C4-2B (cell line): Measurements from ENCODE around the gene SAP25.
"Not testable (repeated sequence)": the region's sequence is repeated elsewhere in the genome, so short reads cannot be mapped to it uniquely, and the experiment has no call there.

Experiments used
- H3K27ac ChIP-seq: fragments of 450-650 bp; 2 replicates; pipeline ENCODE4 v1.5.1; 2017
- ZFX ChIP-seq: fragments of 450-650 bp; IDR thresholded peaks from 2 replicates; pipeline ENCODE4 v1.6.1; 2017
- TF ChIP-seq, protein P1 (sequence below): fragments of 450-650 bp; conservative IDR thresholded peaks from 2 replicates; pipeline ENCODE4 v1.5.1; 2017; ENCODE audit warnings: mild to moderate bottlenecking

The SAP25 gene

DNA sequence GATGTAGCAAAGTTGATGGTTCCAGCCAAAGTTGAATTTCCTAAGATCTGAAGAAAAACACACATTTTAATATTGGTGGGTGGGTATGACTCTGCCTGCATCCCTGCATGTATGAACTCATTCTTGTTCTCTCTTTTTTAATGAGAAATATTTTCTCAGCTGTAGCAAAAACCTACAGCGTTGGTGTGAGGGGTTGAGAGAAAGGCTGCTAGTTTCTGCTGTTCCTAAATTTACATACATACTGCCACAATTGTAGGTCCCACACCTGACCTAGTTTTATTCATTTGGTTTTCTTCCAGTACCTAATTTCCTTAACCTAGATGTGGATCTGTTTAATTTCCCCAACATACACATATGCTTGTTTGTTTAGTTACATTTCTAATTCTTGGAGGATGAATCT is 30.1 kb downstream of the SAP25 start:
- peak overlapping the region; percentile 100 for H3K27ac ChIP-seq

DNA sequence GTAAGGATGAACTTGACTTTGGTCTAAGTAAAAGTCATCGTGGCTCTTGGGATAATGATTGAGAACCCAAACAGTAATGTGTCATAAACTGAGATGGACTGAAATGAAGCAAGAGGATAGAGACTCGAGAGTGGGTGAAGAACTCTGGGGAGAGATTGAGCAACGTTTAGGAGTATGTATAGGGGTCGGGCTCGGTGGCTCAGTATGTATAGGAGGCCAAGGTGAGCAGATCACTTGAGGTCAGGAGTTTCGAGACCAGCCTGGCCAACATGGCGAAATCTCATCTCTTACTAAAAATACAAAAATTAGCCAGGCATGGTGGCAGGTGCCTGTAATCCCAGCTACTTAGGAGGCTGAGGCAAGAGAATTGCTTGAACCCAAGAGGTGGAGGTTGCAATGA is 32.4 kb downstream of the SAP25 start:
- H3K27ac ChIP-seq, result not testable (repeated sequence)

More for the DNA sequence above, 30.1 kb downstream of the SAP25 start:
- no peak for TF ChIP-seq ZFX
- TF ChIP-seq, protein P1, sequence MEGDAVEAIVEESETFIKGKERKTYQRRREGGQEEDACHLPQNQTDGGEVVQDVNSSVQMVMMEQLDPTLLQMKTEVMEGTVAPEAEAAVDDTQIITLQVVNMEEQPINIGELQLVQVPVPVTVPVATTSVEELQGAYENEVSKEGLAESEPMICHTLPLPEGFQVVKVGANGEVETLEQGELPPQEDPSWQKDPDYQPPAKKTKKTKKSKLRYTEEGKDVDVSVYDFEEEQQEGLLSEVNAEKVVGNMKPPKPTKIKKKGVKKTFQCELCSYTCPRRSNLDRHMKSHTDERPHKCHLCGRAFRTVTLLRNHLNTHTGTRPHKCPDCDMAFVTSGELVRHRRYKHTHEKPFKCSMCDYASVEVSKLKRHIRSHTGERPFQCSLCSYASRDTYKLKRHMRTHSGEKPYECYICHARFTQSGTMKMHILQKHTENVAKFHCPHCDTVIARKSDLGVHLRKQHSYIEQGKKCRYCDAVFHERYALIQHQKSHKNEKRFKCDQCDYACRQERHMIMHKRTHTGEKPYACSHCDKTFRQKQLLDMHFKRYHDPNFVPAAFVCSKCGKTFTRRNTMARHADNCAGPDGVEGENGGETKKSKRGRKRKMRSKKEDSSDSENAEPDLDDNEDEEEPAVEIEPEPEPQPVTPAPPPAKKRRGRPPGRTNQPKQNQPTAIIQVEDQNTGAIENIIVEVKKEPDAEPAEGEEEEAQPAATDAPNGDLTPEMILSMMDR, result no peak

DNA sequence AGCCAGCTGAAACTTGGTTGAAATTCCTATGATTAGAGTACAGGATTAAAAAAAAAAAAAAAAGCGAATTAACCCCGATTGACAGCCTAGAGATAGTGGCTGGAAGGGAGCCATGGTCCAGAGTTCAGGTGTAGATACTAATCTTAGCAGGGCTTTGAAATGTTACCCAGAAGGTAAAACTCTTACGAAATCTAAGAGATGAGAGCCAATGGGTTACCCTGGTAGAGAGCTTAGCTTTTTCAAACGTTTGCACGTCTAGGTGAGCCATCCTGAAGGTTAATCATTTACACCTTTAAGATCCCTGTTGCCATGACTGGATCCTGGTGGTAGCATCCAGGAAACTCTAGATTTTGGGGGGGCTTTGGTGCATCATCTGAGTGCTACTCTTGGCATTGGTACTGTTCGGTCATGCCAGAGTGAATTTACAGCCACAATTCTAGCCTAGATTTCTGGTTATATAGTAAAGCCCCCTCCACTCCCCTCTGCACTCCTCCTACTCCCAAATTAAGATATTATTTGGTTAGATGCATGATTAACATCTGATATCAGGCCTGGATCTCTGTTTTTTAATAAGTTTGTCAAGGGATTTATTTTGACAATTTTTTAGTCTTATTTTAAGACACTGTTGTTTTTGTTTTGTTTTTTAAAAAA is 33.5 kb downstream of the SAP25 start:
- no peak for TF ChIP-seq ZFX
- H3K27ac ChIP-seq, result peak overlapping the region; percentile 82

DNA sequence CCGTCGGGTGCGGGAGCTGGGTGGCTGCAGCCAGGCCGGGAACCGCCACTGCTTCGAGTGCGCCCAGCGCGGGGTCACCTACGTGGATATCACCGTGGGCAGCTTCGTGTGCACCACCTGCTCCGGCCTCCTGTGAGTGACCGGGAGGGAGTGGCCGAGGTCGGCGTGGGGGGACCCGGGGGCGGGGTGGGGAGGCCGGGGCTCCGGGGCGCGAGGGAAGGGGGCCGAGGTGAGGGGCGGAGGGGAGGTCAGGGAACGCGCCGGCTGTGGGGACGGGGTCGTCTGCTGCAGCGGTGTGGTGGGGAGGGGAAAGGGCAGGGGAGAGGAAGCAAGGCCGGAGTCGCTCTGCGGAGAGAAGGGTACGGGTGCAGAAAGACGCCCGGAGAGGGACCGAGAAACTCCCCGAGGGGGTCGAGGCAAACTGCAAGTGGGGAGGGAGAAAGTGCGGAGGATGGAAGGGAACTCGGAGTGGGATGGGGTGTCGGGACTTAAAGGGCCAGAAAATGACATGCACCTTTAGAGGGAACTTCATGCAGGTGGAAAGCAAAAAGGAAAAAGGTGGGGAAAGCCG is 34.2 kb downstream of the SAP25 start:
- H3K27ac ChIP-seq, result peak overlapping the region; percentile 82
- TF ChIP-seq ZFX, result peak; percentile 57; the same call in 1 of the 2 replicates
- TF ChIP-seq, protein P1, result no peak

DNA sequence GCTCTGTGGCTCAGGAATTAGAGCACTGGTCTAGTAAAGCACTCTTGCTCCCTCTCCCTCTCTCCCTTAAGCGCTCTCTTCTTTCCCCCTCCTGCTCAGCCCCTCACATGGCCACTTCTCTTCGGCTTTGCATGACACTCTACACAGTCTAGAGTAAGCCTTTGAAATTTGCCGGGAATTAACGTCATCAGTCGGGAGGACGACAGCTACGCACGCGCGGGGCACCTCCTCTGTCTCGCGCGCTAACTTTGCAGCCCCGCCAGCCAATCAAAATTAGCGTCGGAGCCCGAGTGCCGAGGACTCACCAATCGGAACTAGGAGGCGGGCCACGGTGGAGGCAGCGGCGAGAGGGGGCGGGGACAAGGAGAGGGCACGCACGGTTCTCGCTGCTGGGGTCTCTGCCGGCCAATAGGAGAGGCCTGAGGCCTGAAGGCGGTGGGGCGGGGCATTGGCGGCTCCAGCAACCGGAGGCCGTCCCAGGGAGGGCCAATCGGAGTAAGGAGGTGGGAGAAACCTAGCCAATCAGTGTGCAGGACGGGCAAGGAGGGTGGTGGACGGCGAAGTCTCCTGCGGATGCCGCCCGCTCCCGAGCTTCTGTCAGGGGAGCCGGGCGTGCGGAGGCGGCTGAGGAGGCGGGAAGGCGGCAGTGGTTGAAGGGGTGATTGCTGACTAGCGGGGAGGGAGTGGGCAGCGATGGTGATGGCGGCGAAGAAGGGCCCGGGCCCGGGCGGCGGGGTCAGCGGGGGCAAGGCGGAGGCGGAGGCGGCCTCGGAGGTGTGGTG is 34.9 kb downstream of the SAP25 start, which contains the start of gene AGFG2:
AGFG2 (plus strand) TSS at position 550 of the 782 bp plus-strand sequence; CDS start at position 694, 144 bp downstream.
- peak within 1 kb of the TSS; percentile 82 for H3K27ac ChIP-seq

DNA sequence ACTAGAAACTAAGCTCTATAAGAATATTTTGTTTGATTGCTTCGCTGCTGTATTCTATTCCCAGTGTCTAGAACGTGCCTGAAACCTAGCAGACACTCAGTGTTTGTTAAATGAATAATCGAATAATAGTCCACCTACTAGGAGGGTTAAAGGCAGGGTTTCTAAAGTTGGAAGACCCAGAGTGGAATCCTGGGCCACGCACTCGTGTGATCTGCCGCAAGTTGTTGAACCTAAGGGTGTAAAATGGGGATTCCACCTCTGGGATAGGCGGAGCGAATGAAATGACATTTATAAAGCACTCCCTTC is 35.4 kb downstream of the SAP25 start:
- no peak for TF ChIP-seq ZFX
- TF ChIP-seq, protein P1, result no peak
- peak overlapping the region; percentile 82 for H3K27ac ChIP-seq

More for the DNA sequence above, 34.9 kb downstream of the SAP25 start, which contains the start of gene AGFG2:
- TF ChIP-seq, protein P1, result no peak
- no peak for TF ChIP-seq ZFX

DNA sequence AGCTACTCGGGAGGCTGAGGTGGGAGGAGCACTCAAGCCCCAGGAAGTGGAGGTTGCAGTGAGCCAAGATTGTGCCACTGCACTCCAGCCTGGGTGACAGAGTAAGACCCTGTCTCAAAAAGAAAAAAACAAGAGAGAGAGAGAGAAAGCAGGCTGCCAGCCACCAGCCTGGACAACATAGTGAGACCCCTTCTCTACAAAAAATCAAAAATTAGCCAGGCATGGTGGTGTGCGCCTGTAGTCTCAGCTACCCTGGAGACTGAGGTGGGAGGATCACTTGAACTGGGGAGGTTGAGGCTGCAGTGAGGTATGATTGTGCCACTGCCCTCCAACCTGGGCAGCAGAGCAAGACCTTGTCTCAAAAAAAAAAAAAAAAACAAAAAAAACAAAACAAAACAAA is 37.0 kb downstream of the SAP25 start:
- H3K27ac ChIP-seq, result not testable (repeated sequence)

DNA sequence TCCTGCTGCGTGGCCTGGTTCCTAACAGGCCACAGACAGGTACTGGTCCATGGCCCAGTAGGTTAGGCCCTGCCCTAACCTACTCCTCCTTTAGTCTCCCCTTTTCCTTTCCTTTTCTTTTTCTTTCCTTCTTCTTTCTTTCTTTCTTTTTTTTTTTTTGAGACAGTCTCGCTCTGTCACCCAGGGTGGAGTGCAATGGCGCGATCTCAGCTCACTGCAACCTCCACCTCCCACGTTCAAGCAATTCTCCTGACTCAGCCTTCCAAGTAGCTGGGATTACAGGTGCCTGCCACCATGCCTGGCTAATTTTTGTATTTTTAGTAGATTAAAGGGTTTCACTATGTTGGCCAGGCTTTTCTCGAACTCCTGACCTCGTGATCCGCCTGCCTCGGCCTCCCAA is 37.7 kb downstream of the SAP25 start:
- not testable (repeated sequence) for H3K27ac ChIP-seq

DNA sequence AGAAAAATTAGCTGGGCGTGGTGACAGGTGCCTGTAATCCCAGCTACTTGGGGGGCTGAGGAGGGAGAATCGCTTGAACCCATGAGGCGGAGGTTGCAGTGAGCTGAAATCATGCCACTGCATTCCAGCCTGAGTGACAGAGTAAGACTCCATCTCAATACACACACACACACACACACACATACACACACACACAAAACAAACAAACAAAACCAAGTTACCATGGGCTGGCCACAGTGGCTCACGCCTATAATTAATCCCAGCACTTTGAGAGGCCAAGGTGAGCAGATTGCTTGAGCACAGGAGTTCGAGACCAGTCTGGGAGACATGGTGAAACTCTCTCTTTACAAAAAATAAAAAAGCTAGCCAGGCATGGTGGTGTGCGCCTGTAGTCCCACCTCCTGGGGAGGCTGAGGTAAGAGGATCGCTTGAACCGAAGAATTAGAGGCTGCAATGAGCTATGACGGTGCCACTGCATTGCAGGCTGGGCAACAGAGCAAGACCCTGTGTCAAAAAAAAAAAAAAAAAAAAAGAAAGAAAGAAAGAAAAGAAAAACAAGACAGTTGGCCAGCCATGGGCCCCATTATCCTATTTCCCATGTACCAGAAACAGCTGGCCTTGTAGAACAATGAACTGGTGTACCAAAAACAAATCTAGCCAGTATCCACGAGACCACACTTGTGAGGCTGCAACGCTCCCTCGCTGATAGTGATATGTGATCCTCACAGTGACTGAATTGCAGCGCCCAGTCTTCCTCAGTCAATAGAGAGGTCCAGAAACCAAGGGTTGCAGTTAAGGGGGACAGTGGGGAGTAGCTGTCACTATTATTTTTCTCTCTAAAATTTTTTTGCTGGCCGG is 41.3 kb downstream of the SAP25 start:
- TF ChIP-seq, protein P1, result no peak
- no peak for TF ChIP-seq ZFX
- H3K27ac ChIP-seq, result no peak overlapping the region

DNA sequence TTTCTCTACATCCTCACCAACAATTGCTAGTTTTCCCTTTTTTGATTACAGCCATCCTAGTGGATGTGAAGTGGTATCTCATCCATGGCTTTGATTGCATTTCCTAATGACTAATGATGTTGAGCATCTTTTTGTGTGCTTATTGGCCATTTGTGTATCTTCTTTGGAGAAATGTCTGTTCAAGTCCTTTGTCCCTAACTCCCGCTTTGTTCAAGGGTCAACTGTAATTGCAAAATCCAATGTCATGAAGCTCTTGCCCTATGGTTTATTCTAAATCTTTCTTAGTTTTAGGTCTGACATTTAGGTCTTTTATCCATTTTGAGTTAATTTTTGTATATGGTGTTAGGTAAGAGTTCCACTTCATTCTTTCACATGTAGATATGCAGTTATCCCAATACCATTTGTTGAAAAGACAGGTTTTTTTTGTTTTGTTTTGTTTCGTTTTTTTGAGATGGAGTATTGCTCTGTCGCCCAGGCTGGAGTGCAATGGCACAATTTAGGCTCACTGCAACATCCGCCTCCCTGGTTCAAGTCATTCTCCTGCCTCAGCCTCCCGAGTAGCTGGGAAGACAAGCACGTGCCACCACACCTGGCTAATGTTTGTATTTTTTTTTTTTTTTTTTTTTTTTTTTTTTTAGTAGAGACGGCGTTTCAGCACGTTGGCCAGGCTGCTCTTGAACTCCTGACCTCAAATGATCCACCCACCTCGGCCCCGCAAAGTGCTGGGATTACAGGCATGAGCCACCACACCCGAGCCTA is 45.4 kb downstream of the SAP25 start:
- not testable (repeated sequence) for H3K27ac ChIP-seq

DNA sequence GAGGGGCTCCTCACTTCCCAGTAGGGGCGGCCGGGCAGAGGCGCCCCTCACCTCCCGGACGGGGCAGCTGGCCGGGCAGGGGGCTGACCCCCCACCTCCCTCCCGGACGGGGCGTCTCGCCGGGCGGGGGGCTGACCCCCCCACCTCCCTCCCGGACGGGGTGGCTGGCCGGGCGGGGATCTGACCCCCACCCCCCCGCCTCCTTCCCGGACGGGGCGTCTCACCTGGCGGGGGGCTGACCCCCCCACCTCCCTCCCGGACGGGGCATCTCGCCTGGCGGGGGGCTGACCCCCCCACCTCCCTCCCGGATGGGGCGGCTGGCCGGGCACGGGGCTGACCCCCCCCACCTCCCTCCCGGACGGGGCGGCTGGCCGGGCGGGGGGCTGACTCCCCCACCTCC is 50.5 kb downstream of the SAP25 start:
- not testable (repeated sequence) for H3K27ac ChIP-seq
